ENCODE results near the gene GP1BA. TPM values are rescaled to one million over a fixed set of nuclear protein-coding genes. Genes with fewer than 3 reads are reported as not detected.
A peak's percentile ranks its signal among the peaks of the same experiment; 100 is the strongest.

Gene GP1BA
- total RNA-seq, 2 donors from 2014 or later = 0.12 TPM; not detected in 1

- Mint-ChIP-seq H3K27ac (peak overlapping the region; percentile 76 to 96), H3K27me3 (peaks cover 0 to 2% of the 10 kb centered on the region in 2 donors), H3K4me1 (ENCODE audit: low read depth in 2 of 2) (peaks cover 60 to 68% of the 10 kb centered on the region in 2 donors), H3K36me3 (peaks cover 19% of the 10 kb centered on the region), H3K9me3 (no peaks in the 10 kb centered on the region), H3K4me3 (peak overlapping the region; percentile 100)
- no peak for DNase-seq (ENCODE audit: low spot score)
- ATAC-seq = no peak
Measured at GRCh38 chr17:4938069-4938491, 6.0 kb downstream of the GP1BA start.

- Mint-ChIP-seq H3K4me1 (ENCODE audit: low read depth in 2 of 2) (peaks cover 60 to 68% of the 10 kb centered on the region in 2 donors), H3K27me3 (peaks cover 0 to 1% of the 10 kb centered on the region in 2 donors), H3K4me3 (peak overlapping the region; percentile 100), H3K36me3 (peaks cover 22% of the 10 kb centered on the region), H3K9me3 (no peaks in the 10 kb centered on the region), H3K27ac (peak overlapping the region; percentile 76 to 96)
- DNase-seq (ENCODE audit: low spot score) = no peak
- no peak for ATAC-seq
Measured at GRCh38 chr17:4938688-4939545, 6.8 kb downstream of the GP1BA start.

GRCh38 chr17:4939546-4939795 lies 7.4 kb downstream of the GP1BA start:
- peak in 1 of 2 donors; percentile 4 for ATAC-seq
- peak overlapping the region; percentile 100 for H3K4me3 Mint-ChIP-seq
- H3K27ac Mint-ChIP-seq = peak overlapping the region; percentile 76 to 96
- H3K27me3 Mint-ChIP-seq = no peaks in the 10 kb centered on the region
- peaks cover 28% of the 10 kb centered on the region for H3K36me3 Mint-ChIP-seq
- DNase-seq (ENCODE audit: low spot score) = no peak
- no peaks in the 10 kb centered on the region for H3K9me3 Mint-ChIP-seq
- H3K4me1 Mint-ChIP-seq (ENCODE audit: low read depth in 2 of 2) = peaks cover 60 to 68% of the 10 kb centered on the region in 2 donors

- H3K4me3 Mint-ChIP-seq = peak within 1 kb of the TSS; percentile 100
- H3K4me1 Mint-ChIP-seq (ENCODE audit: low read depth in 2 of 2) = peaks cover 62 to 70% of the 10 kb centered on the region in 2 donors
- no peaks in the 10 kb centered on the region for H3K9me3 Mint-ChIP-seq
- H3K36me3 Mint-ChIP-seq = peaks cover 31% of the 10 kb centered on the region
- peak; percentile 98 for DNase-seq (ENCODE audit: low spot score)
- peak; percentile 91 to 94 for ATAC-seq
- H3K27ac Mint-ChIP-seq = peak within 1 kb of the TSS; percentile 95 to 96
- H3K27me3 Mint-ChIP-seq = no peaks in the 10 kb centered on the region
Measured at GRCh38 chr17:4939796-4940554, 7.9 kb downstream of the GP1BA start, which contains the start of the genes RNF167 and SLC25A11. RNF167 (plus strand) TSS chr17:4940268; CDS start chr17:4940910, 642 bp downstream. SLC25A11 (minus strand) TSS chr17:4940046; CDS start chr17:4939910, 136 bp downstream.

GRCh38 chr17:4940555-4941318 lies 8.7 kb downstream of the GP1BA start:
- ATAC-seq = peak in 1 of 2 donors; percentile 17
- H3K27ac Mint-ChIP-seq = peak overlapping the region; percentile 95 to 96

GRCh38 chr17:4941319-4941610 lies 9.2 kb downstream of the GP1BA start:
- Mint-ChIP-seq H3K27ac (peak overlapping the region; percentile 95 to 96), H3K4me1 (ENCODE audit: low read depth in 2 of 2) (peaks cover 67 to 74% of the 10 kb centered on the region in 2 donors), H3K9me3 (no peaks in the 10 kb centered on the region), H3K27me3 (no peaks in the 10 kb centered on the region), H3K4me3 (peak overlapping the region; percentile 100), H3K36me3 (peaks cover 44% of the 10 kb centered on the region)
- ATAC-seq (no peak), DNase-seq (ENCODE audit: low spot score) (no peak)

More at GRCh38 chr17:4940555-4941318, 8.7 kb downstream of the GP1BA start:
- Mint-ChIP-seq H3K27me3 (no peaks in the 10 kb centered on the region), H3K4me3 (peak overlapping the region; percentile 100), H3K36me3 (peaks cover 39% of the 10 kb centered on the region), H3K4me1 (ENCODE audit: low read depth in 2 of 2) (peaks cover 68 to 76% of the 10 kb centered on the region in 2 donors), H3K9me3 (no peaks in the 10 kb centered on the region)
- DNase-seq (ENCODE audit: low spot score) = peak; percentile 74

GRCh38 chr17:4942760-4943508 lies 10.9 kb downstream of the GP1BA start:
- H3K27me3 Mint-ChIP-seq = no peaks in the 10 kb centered on the region
- H3K4me3 Mint-ChIP-seq = peak overlapping the region; percentile 100
- peaks cover 68 to 81% of the 10 kb centered on the region in 2 donors for H3K4me1 Mint-ChIP-seq (ENCODE audit: low read depth in 2 of 2)
- peaks cover 53% of the 10 kb centered on the region for H3K36me3 Mint-ChIP-seq
- no peak for DNase-seq (ENCODE audit: low spot score)
- H3K27ac Mint-ChIP-seq = peak overlapping the region; percentile 95 to 96
- ATAC-seq = no peak
- H3K9me3 Mint-ChIP-seq = no peaks in the 10 kb centered on the region

GRCh38 chr17:4944163-4944553 lies 12.1 kb downstream of the GP1BA start:
- ATAC-seq (no peak), DNase-seq (ENCODE audit: low spot score) (no peak)
- Mint-ChIP-seq H3K36me3 (peaks cover 53% of the 10 kb centered on the region), H3K4me3 (peak overlapping the region; percentile 100), H3K9me3 (no peaks in the 10 kb centered on the region), H3K4me1 (ENCODE audit: low read depth in 2 of 2) (peaks cover 63 to 76% of the 10 kb centered on the region in 2 donors), H3K27ac (peak overlapping the region; percentile 95 to 96), H3K27me3 (no peaks in the 10 kb centered on the region)

GRCh38 chr17:4944554-4945175 lies 12.6 kb downstream of the GP1BA start:
- peaks cover 63 to 75% of the 10 kb centered on the region in 2 donors for H3K4me1 Mint-ChIP-seq (ENCODE audit: low read depth in 2 of 2)
- DNase-seq (ENCODE audit: low spot score) = no peak

GRCh38 chr17:4945176-4945943 lies 13.3 kb downstream of the GP1BA start:
- peak overlapping the region; percentile 100 for H3K4me3 Mint-ChIP-seq
- peaks cover 65 to 73% of the 10 kb centered on the region in 2 donors for H3K4me1 Mint-ChIP-seq (ENCODE audit: low read depth in 2 of 2)
- H3K36me3 Mint-ChIP-seq = peaks cover 53% of the 10 kb centered on the region
- peak overlapping the region; percentile 95 to 96 for H3K27ac Mint-ChIP-seq
- H3K27me3 Mint-ChIP-seq = no peaks in the 10 kb centered on the region
- ATAC-seq = peak; percentile 48 to 66
- no peaks in the 10 kb centered on the region for H3K9me3 Mint-ChIP-seq
- peak; percentile 94 for DNase-seq (ENCODE audit: low spot score)

More at GRCh38 chr17:4944554-4945175, 12.6 kb downstream of the GP1BA start:
- ATAC-seq = no peak
- Mint-ChIP-seq H3K27ac (peak overlapping the region; percentile 95 to 96), H3K9me3 (no peaks in the 10 kb centered on the region), H3K27me3 (no peaks in the 10 kb centered on the region), H3K4me3 (peak overlapping the region; percentile 100), H3K36me3 (peaks cover 53% of the 10 kb centered on the region)

GRCh38 chr17:4945944-4946280 lies 13.8 kb downstream of the GP1BA start:
- Mint-ChIP-seq H3K36me3 (peaks cover 49% of the 10 kb centered on the region), H3K27me3 (no peaks in the 10 kb centered on the region), H3K27ac (peak overlapping the region; percentile 95 to 96), H3K4me3 (peak overlapping the region; percentile 100), H3K9me3 (no peaks in the 10 kb centered on the region), H3K4me1 (ENCODE audit: low read depth in 2 of 2) (peaks cover 66 to 74% of the 10 kb centered on the region in 2 donors)
- ATAC-seq (no peak), DNase-seq (ENCODE audit: low spot score) (no peak)
